ENCODE measurements around the gene SBNO1.
A peak's percentile ranks its signal among the peaks of the same experiment; 100 is the strongest.

The SBNO1 gene

GRCh38 chr12:123395236-123395635 is 30.6 kb upstream of the SBNO1 start:
- no peaks in the 10 kb centered on the region for H3K9me3 ChIP-seq (ENCODE audit: insufficient read depth, low read length)
- no peak overlapping the region for H3K9ac ChIP-seq (ENCODE audit: insufficient read length, low read depth)
- peaks cover 2% of the 10 kb centered on the region for H3K4me1 ChIP-seq (ENCODE audit: insufficient read depth, insufficient read length)
- no peak overlapping the region for H3K4me3 ChIP-seq (ENCODE audit: insufficient read length, low read depth)
- peaks cover 93% of the 10 kb centered on the region for H3K36me3 ChIP-seq (ENCODE audit: insufficient read depth, insufficient read length, low read length)
- DNase-seq (ENCODE audit: low read depth, low spot score), result no peak
- peaks cover 13% of the 10 kb centered on the region for H3K27me3 ChIP-seq (ENCODE audit: insufficient read depth, insufficient read length)
- TF ChIP-seq YY1 (IDR thresholded peaks at IDR 0.05; ENCODE audit: insufficient read depth, insufficient read length) (no peak), SUZ12 (IDR thresholded peaks at IDR 0.05; ENCODE audit: extremely low read depth, insufficient read depth, insufficient read length) (no peak), ZNF274 (IDR thresholded peaks at IDR 0.05; ENCODE audit: low read depth, low read length) (no peak)

GRCh38 chr12:123393747-123394146 is 29.1 kb upstream of the SBNO1 start:
- no peak overlapping the region for H3K9ac ChIP-seq (ENCODE audit: insufficient read length, low read depth)
- DNase-seq (ENCODE audit: low read depth, low spot score), result no peak
- H3K4me1 ChIP-seq (ENCODE audit: insufficient read depth, insufficient read length), result peaks cover 3% of the 10 kb centered on the region
- no peak overlapping the region for H3K4me3 ChIP-seq (ENCODE audit: insufficient read length, low read depth)
- TF ChIP-seq ZNF274 (IDR thresholded peaks at IDR 0.05; ENCODE audit: low read depth, low read length) (no peak), SUZ12 (IDR thresholded peaks at IDR 0.05; ENCODE audit: extremely low read depth, insufficient read depth, insufficient read length) (no peak), YY1 (IDR thresholded peaks at IDR 0.05; ENCODE audit: insufficient read depth, insufficient read length) (no peak)
- H3K27me3 ChIP-seq (ENCODE audit: insufficient read depth, insufficient read length), result peaks cover 6% of the 10 kb centered on the region
- no peaks in the 10 kb centered on the region for H3K9me3 ChIP-seq (ENCODE audit: insufficient read depth, low read length)
- H3K36me3 ChIP-seq (ENCODE audit: insufficient read depth, insufficient read length, low read length), result peaks cover 86% of the 10 kb centered on the region

DNA sequence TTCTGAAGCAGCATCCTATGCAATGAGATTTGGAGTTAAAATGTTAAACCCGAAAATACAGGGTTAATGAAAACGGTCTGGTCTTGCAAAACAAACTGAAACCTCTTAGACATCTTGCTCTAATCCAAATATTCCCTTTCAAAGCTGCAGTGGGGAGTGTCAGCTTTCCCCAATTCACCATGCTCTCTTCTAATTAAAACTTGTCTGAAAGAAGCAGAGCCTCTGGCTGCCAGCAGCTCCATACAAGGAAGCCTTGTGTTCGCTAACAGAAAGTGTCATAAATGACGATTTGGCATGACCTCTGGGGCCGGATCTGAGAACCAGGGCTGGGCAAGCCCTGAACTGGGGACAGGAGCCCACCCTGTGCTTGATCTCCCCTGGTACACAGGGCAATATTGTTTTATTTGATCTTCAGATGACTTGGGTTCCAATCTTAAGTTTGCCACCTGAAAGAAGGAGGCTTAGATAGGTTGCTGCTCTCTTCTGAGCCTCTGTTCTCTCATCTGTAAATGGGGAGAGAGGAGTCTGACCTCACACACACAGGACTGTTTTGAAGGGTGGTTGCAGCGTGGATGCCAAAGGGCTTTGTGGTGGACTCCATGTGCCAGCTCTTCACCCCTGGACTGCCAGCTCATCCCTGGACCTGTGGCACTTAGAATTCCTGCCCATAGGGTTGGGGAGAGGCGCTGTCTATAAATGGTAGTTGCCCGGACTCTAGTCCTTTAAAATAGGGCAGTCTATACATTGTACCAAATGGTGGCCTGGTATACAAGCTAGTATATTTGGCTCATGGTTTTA is 27.1 kb upstream of the SBNO1 start:
- DNase-seq (ENCODE audit: low read depth, low spot score), result no peak
- H3K9ac ChIP-seq (ENCODE audit: insufficient read length, low read depth), result no peak overlapping the region
- H3K36me3 ChIP-seq (ENCODE audit: insufficient read depth, insufficient read length, low read length), result peaks cover 66% of the 10 kb centered on the region
- TF ChIP-seq ZNF274 (IDR thresholded peaks at IDR 0.05; ENCODE audit: low read depth, low read length) (no peak), SUZ12 (IDR thresholded peaks at IDR 0.05; ENCODE audit: extremely low read depth, insufficient read depth, insufficient read length) (no peak), YY1 (IDR thresholded peaks at IDR 0.05; ENCODE audit: insufficient read depth, insufficient read length) (no peak)
- H3K9me3 ChIP-seq (ENCODE audit: insufficient read depth, low read length), result no peaks in the 10 kb centered on the region
- H3K27me3 ChIP-seq (ENCODE audit: insufficient read depth, insufficient read length), result peaks cover 8% of the 10 kb centered on the region
- H3K4me1 ChIP-seq (ENCODE audit: insufficient read depth, insufficient read length), result peaks cover 3% of the 10 kb centered on the region
- H3K4me3 ChIP-seq (ENCODE audit: insufficient read length, low read depth), result no peak overlapping the region

DNA sequence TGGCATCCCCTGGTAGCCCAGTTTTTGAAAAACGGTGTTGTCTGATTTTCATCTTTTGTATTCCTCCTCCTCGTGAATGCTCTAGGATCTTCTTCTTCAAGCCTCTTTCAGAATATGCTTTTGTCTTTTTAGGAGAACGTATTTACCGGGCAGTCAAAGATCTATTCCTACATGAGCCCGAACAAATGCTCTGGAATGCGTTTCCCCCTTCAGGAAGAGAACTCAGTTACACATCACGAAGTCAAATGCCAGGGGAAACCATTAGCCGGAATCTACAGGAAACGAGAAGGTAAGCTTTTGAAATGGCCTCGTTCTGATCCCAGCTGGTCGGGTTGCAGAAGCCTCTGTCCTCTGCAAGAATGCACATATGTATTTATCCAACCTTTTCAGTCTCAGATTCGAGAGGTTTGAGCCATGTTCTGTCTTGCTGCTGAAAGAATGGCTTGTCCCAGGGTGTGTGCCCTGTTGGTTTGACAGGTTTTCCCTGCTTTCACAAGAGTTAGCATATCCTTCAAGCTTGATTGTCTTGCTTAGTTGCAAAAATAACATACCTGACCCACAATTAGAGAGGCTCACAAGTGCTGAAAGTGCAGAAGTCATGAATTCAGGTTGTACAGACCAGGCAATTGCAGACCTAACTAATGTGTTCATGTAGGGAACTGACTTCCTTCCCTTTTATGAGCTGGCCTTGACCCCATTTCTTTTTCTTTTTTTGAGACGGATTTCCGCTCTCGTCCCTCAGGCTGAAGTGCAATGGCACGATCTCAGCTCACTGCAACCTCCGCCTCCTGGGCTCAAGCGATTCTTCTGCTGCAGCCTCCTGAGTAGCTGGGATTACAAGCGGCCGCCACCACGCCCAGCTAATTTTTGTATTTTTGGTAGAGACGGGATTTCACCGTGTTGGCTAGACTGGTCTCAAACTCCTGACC is 26.1 kb upstream of the SBNO1 start:
- Histone ChIP-seq H3K4me3 (ENCODE audit: insufficient read length, low read depth) (peak overlapping the region; percentile 69), H3K27me3 (ENCODE audit: insufficient read depth, insufficient read length) (peaks cover 8% of the 10 kb centered on the region), H3K9me3 (ENCODE audit: insufficient read depth, low read length) (no peaks in the 10 kb centered on the region), H3K4me1 (ENCODE audit: insufficient read depth, insufficient read length) (peaks cover 3% of the 10 kb centered on the region), H3K9ac (ENCODE audit: insufficient read length, low read depth) (peak overlapping the region; percentile 85), H3K36me3 (ENCODE audit: insufficient read depth, insufficient read length, low read length) (peaks cover 56% of the 10 kb centered on the region)
- no peak for TF ChIP-seq ZNF274 (IDR thresholded peaks at IDR 0.05; ENCODE audit: low read depth, low read length)
- no peak for TF ChIP-seq SUZ12 (IDR thresholded peaks at IDR 0.05; ENCODE audit: extremely low read depth, insufficient read depth, insufficient read length)
- no peak for TF ChIP-seq YY1 (IDR thresholded peaks at IDR 0.05; ENCODE audit: insufficient read depth, insufficient read length)
- DNase-seq (ENCODE audit: low read depth, low spot score), result no peak

GRCh38 chr12:123389560-123390351 is 25.1 kb upstream of the SBNO1 start:
- H3K9ac ChIP-seq (ENCODE audit: insufficient read length, low read depth), result peak overlapping the region; percentile 85
- H3K9me3 ChIP-seq (ENCODE audit: insufficient read depth, low read length), result no peaks in the 10 kb centered on the region
- peaks cover 3% of the 10 kb centered on the region for H3K4me1 ChIP-seq (ENCODE audit: insufficient read depth, insufficient read length)
- peaks cover 46% of the 10 kb centered on the region for H3K36me3 ChIP-seq (ENCODE audit: insufficient read depth, insufficient read length, low read length)
- no peak for DNase-seq (ENCODE audit: low read depth, low spot score)
- TF ChIP-seq YY1 (IDR thresholded peaks at IDR 0.05; ENCODE audit: insufficient read depth, insufficient read length) (no peak), SUZ12 (IDR thresholded peaks at IDR 0.05; ENCODE audit: extremely low read depth, insufficient read depth, insufficient read length) (no peak), ZNF274 (IDR thresholded peaks at IDR 0.05; ENCODE audit: low read depth, low read length) (no peak)
- peak overlapping the region; percentile 69 for H3K4me3 ChIP-seq (ENCODE audit: insufficient read length, low read depth)
- peaks cover 8% of the 10 kb centered on the region for H3K27me3 ChIP-seq (ENCODE audit: insufficient read depth, insufficient read length)

- no peak for DNase-seq (ENCODE audit: low read depth, low spot score)
- H3K9me3 ChIP-seq (ENCODE audit: insufficient read depth, low read length), result no peaks in the 10 kb centered on the region
- peaks cover 3% of the 10 kb centered on the region for H3K4me1 ChIP-seq (ENCODE audit: insufficient read depth, insufficient read length)
- H3K27me3 ChIP-seq (ENCODE audit: insufficient read depth, insufficient read length), result peaks cover 8% of the 10 kb centered on the region
- H3K9ac ChIP-seq (ENCODE audit: insufficient read length, low read depth), result peak overlapping the region; percentile 85
- peaks cover 39% of the 10 kb centered on the region for H3K36me3 ChIP-seq (ENCODE audit: insufficient read depth, insufficient read length, low read length)
- H3K4me3 ChIP-seq (ENCODE audit: insufficient read length, low read depth), result peak overlapping the region; percentile 69
- TF ChIP-seq SUZ12 (IDR thresholded peaks at IDR 0.05; ENCODE audit: extremely low read depth, insufficient read depth, insufficient read length) (no peak), ZNF274 (IDR thresholded peaks at IDR 0.05; ENCODE audit: low read depth, low read length) (no peak), YY1 (IDR thresholded peaks at IDR 0.05; ENCODE audit: insufficient read depth, insufficient read length) (no peak)
Measured at GRCh38 chr12:123388951-123389559, 24.4 kb upstream of the SBNO1 start.
